G401 (cell line): ENCODE measurements around the gene HAUS7. TPM values are rescaled to one million over a fixed set of nuclear protein-coding genes. Genes with fewer than 3 reads are reported as not detected.
"Not testable (repeated sequence)": the region's sequence is repeated elsewhere in the genome, so short reads cannot be mapped to it uniquely, and the experiment has no call there.

ENCODE experiments used
- DNase-seq: peaks from one replicate; pipeline ENCODE4 v3.0.0-alpha.2; 2015; ENCODE audit warnings: low spot score
- in situ Hi-C: cut with HindIII; loops from 2 replicates; pipeline ENCODE4 v1.10.0; 2016; ENCODE audit warnings: low sequenced_read_pairs, mixed read lengths
- total RNA-seq: library from RNA; depleted of rRNA; stranded (reverse); fragments of >200 nt; shearing (Covaris generic); gene quantifications from 2 replicates; pipeline ENCODE4 v1.2.3, GENCODE V29; 2014

The HAUS7 gene
- total RNA-seq, 1 experiment from 2014 or later = 50.8 TPM

GRCh38 chrX:153416781-153417450, 53.5 kb downstream of the HAUS7 start:
- in situ Hi-C loops = no loop called here
- DNase-seq = no peak

- in situ Hi-C loops = no loop called here
- no peak for DNase-seq
Observed at GRCh38 chrX:153414856-153415510, 55.4 kb downstream of the HAUS7 start.

- in situ Hi-C loops = no loop called here
- no peak for DNase-seq
Observed at GRCh38 chrX:153413731-153414130, 56.6 kb downstream of the HAUS7 start.

GRCh38 chrX:153412746-153413720, 57.3 kb downstream of the HAUS7 start:
- DNase-seq = peak; percentile 19
- in situ Hi-C loops = no loop called here

GRCh38 chrX:153411988-153412574, 58.3 kb downstream of the HAUS7 start:
- in situ Hi-C loops = no loop called here
- peak; percentile 32 for DNase-seq

- in situ Hi-C loops = no loop called here
- DNase-seq = peak; percentile 28
Observed at GRCh38 chrX:153411255-153411987, 59.0 kb downstream of the HAUS7 start, which contains the start of gene ZFP92. Gene ZFP92, plus strand, starts transcription at chrX:153411472. Its CDS starts 6,851 bp downstream, at chrX:153418323.

- DNase-seq = no peak
- in situ Hi-C loops = no loop called here
Observed at GRCh38 chrX:153410888-153411254, 59.5 kb downstream of the HAUS7 start.

GRCh38 chrX:153410373-153410772, 60.0 kb downstream of the HAUS7 start:
- in situ Hi-C loops = no loop called here
- no peak for DNase-seq

- DNase-seq = no peak
- in situ Hi-C loops = no loop called here
Observed at GRCh38 chrX:153409414-153410101, 60.8 kb downstream of the HAUS7 start.

- DNase-seq = no peak
- in situ Hi-C loops = no loop called here
Observed at GRCh38 chrX:153408871-153409351, 61.5 kb downstream of the HAUS7 start.

- no peak for DNase-seq
- in situ Hi-C loops = no loop called here
Observed at GRCh38 chrX:153408221-153408721, 62.1 kb downstream of the HAUS7 start.

GRCh38 chrX:153407736-153408135, 62.6 kb downstream of the HAUS7 start:
- no peak for DNase-seq
- in situ Hi-C loops = no loop called here

GRCh38 chrX:153406903-153407302, 63.5 kb downstream of the HAUS7 start:
- in situ Hi-C loops = no loop called here
- no peak for DNase-seq

GRCh38 chrX:153406011-153406410, 64.4 kb downstream of the HAUS7 start:
- DNase-seq = no peak
- in situ Hi-C loops = no loop called here

GRCh38 chrX:153405426-153405825, 65.0 kb downstream of the HAUS7 start:
- in situ Hi-C loops = no loop called here

GRCh38 chrX:153404333-153404732, 66.0 kb downstream of the HAUS7 start:
- in situ Hi-C loops, DNase-seq: not testable (repeated sequence)

More at GRCh38 chrX:153405426-153405825, 65.0 kb downstream of the HAUS7 start:
- no peak for DNase-seq

- no peak for DNase-seq
- in situ Hi-C loops = no loop called here
Observed at GRCh38 chrX:153401133-153401764, 69.1 kb downstream of the HAUS7 start, which contains the start of gene PNMA6E. Gene PNMA6E, minus strand, starts transcription at chrX:153401350. Its CDS starts 2,501 bp downstream, at chrX:153398849.
